GM12864 (cell line): Measurements from ENCODE around the gene MAP4K5.

ENCODE experiments used
- DNase-seq: peaks from one replicate; pipeline ENCODE4 v3.0.0-alpha.2; 2011; ENCODE audit warnings: low read depth
- H3K4me3 ChIP-seq: 2 replicates; pipeline ENCODE4 v1.5.1; 2011; ENCODE audit warnings: mild to moderate bottlenecking, low read depth, low read length, control low read depth
- TF ChIP-seq, protein P1 (sequence below): IDR thresholded peaks from 2 replicates; pipeline ENCODE4 v1.5.1; 2011; ENCODE audit warnings: low read depth, mild to moderate bottlenecking, moderate library complexity, low read length, control low read depth, inconsistent platforms; ENCODE audit errors: missing control alignments

The MAP4K5 gene

DNA sequence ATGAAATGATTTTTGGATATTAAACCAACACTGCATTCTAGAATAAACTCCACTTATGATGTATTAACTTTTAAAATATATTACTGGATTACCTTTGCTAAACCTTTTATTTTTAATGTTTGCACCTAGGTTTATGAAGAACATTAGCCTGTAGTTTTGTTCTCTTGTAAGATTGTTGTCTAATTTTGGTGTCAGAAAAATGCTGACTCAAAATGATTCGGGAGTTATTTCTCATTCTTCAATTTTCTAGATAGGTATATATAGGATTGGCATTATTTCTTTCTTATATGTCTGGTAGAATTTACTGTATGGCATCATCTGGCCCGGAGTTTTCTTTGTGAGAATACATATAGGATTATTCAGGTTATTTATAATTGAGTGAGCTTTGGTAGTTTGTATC lies 54.6 kb downstream of the MAP4K5 start:
- no peak for DNase-seq
- no peak overlapping the region for H3K4me3 ChIP-seq
- TF ChIP-seq, protein P1, sequence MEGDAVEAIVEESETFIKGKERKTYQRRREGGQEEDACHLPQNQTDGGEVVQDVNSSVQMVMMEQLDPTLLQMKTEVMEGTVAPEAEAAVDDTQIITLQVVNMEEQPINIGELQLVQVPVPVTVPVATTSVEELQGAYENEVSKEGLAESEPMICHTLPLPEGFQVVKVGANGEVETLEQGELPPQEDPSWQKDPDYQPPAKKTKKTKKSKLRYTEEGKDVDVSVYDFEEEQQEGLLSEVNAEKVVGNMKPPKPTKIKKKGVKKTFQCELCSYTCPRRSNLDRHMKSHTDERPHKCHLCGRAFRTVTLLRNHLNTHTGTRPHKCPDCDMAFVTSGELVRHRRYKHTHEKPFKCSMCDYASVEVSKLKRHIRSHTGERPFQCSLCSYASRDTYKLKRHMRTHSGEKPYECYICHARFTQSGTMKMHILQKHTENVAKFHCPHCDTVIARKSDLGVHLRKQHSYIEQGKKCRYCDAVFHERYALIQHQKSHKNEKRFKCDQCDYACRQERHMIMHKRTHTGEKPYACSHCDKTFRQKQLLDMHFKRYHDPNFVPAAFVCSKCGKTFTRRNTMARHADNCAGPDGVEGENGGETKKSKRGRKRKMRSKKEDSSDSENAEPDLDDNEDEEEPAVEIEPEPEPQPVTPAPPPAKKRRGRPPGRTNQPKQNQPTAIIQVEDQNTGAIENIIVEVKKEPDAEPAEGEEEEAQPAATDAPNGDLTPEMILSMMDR = no peak

DNA sequence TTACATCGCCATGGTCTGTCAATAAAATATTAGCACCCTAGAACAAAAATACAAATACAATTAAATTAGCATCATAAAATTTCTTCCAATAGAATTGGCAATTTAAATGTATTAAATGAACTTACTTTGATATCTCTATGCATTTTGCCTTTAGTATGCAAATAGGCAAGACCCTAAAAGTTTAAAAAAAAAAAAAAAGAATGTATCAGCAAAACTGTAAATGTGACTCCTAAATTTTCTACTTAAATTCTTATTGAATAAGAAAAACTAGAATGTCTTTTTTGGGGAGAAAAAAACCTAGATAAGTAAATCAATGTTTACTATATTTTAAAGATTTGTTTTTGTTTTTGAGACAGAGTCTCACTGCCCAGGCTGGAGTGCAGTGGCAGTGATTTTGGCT lies 56.2 kb downstream of the MAP4K5 start:
- no peak for DNase-seq
- H3K4me3 ChIP-seq = no peak overlapping the region
- TF ChIP-seq, protein P1 = no peak

DNA sequence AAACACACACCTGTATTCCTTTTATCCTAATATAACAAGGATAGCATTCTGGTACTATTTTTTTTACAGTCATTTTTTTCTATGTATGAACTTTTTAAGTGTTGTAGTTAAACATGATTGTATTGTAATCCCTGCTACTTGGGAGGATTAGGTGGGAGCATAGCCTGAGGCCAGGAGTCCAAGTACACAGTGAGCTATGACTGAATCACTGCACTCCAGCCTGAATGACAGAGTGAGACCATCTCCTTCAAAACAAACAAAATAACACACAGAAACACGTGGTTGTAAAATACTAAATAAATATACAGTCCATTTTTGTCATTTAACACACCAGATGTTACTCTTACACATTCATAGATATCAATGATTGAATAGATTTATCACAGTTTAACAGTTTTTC lies 56.9 kb downstream of the MAP4K5 start:
- no peak overlapping the region for H3K4me3 ChIP-seq
- no peak for DNase-seq
- TF ChIP-seq, protein P1 = no peak

DNA sequence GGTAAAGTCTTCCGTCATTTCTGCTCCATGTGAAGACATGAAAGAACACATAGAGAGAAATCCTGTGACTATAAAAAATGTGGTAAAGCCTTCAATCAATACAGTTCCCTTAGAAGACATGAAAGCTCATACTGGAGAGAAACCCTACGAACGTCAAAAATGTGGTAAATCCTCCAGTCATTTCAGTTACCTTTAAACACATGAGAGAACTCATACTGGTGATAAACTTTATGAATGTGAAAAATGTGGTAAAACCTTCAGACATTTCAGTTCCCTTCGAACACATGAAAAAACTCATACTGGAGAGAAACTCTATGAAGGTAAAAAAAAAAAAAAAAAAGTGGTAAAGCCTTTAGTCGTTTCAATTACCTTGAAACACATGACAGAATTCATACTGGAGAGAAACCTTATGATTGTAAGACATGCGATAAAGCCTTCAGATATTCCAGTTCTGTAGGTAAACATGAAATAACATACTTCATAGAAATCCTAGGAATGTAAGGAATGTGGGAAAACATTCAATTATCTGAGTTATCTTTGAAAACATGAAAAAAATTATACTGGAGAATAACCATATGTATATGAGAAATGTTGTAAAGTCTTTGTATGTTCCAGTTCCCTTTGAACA lies 60.4 kb downstream of the MAP4K5 start:
- DNase-seq = no peak
- TF ChIP-seq, protein P1 = no peak
- no peak overlapping the region for H3K4me3 ChIP-seq

DNA sequence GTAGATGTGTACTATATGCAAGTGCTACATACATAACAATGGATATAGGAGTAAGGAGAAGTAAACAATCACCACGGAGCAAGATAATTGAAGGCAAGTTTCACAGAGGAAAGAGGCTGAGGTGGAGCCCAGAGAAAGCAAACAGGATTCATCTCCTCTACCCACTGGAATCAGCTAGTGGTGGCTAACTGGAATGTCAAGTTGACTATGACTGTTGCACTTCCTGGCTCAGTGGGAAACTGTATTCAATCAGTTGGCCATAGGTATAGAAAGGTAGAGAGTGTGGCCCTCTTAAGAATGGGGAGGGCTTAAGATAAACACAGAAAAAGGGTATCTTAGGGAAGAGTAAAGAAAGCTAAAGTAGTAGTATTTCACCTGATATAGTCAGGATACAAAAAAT lies 62.4 kb downstream of the MAP4K5 start:
- no peak overlapping the region for H3K4me3 ChIP-seq
- no peak for DNase-seq
- TF ChIP-seq, protein P1 = no peak

DNA sequence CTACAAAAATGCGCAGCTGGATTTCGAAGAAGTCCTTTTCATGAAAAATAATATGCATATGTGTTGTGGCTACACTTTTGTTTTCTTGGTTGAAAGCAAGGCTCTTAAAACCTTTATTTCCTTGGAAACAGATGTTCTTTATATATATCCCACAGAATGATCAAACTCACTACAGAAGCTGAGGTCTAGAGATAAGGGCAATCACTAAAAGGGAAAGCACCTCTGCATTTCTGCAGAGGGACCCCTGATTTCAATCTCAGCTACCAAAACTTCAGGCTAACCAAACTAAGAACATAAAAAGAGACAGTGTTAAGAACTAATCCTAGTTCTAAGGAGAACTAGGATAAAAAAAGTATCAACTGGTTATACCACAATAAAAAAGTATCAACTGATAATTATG lies 70.3 kb downstream of the MAP4K5 start:
- no peak overlapping the region for H3K4me3 ChIP-seq
- DNase-seq = no peak
- TF ChIP-seq, protein P1 = no peak

DNA sequence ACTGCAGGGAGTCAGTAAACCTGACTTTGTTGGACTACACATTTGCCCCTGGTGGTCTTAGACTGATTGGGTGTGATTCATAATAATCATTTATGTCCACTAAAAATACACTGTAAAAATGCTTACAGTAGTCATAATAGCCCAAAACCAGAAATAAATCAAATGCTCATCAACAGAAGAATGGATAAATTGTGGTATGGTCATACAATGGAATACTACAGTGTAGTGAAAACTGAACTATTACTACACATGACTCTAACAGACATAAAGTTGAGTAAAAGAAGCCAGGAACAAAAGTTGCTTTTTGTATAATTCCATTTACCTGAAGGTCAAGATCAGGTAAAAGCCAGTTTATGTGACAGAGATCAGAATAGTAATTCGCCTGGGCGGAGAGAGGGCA lies 78.5 kb downstream of the MAP4K5 start:
- no peak for DNase-seq
- H3K4me3 ChIP-seq = no peak overlapping the region
- TF ChIP-seq, protein P1 = no peak
